Measurements from ENCODE around the gene CADM2. TPM values are rescaled to one million over a fixed set of nuclear protein-coding genes. Genes with fewer than 3 reads are reported as not detected.

CADM2 gene
- total RNA-seq, 1 donor = 2.2 TPM

DNA sequence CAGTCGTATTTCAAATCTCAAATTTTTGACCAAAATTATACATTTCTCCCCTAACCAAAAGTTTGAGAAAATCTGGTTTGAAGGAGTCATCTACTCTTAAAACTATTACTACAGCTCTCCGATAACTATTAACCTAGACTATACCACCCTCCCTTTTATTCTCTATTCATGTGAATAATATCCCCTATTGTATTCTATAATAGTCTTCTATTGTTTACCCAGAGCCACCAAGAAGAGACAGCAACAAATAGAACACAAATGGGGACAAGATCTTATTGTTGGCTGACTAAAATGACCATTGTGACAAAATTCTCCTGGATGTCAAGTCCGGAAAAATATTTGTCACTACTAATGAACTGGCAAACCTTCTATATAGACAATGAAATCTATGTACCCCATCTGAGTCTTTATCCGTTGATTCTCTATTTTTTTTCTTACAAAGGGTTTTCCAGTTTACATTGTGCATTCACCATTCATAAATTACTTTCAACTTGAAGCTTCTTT is 618.0 kb downstream of the CADM2 start:
- DNase-seq (ENCODE audit: low read depth) = no peak
- TF ChIP-seq, protein P1, sequence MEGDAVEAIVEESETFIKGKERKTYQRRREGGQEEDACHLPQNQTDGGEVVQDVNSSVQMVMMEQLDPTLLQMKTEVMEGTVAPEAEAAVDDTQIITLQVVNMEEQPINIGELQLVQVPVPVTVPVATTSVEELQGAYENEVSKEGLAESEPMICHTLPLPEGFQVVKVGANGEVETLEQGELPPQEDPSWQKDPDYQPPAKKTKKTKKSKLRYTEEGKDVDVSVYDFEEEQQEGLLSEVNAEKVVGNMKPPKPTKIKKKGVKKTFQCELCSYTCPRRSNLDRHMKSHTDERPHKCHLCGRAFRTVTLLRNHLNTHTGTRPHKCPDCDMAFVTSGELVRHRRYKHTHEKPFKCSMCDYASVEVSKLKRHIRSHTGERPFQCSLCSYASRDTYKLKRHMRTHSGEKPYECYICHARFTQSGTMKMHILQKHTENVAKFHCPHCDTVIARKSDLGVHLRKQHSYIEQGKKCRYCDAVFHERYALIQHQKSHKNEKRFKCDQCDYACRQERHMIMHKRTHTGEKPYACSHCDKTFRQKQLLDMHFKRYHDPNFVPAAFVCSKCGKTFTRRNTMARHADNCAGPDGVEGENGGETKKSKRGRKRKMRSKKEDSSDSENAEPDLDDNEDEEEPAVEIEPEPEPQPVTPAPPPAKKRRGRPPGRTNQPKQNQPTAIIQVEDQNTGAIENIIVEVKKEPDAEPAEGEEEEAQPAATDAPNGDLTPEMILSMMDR (IDR thresholded peaks at IDR 0.05; ENCODE audit: insufficient read depth, low read length) = no peak
- no peak overlapping the region for H3K4me3 ChIP-seq (ENCODE audit: low read depth, low read length)

DNA sequence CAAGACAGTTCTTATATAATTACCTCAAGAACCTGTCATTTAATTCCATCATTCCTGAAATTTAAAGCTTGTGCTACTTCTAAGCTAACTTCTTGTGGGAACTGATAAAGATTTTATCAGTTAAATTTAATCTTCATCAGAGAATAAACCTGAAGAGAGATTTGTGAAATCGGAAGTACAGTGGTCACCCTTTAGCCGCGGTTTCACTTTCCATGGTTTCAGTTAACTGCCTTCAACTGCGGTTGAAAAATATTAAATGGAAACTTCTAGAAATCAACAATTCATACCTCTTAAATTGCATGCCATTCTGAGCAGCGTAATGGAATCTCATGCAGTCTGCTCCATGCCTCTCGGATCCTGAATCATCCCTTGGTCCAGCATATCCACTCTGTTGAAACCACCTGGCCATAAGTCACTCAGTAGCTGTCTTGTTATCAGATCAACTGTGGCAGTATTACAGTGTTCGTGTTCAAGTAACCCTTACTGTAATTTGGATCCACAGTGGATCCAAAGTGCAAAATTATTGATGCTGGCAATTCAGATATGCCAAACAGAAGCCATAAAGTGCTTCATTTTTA is 626.1 kb downstream of the CADM2 start:
- no peak for DNase-seq (ENCODE audit: low read depth)
- H3K4me3 ChIP-seq (ENCODE audit: low read depth, low read length) = no peak overlapping the region
- TF ChIP-seq, protein P1 (IDR thresholded peaks at IDR 0.05; ENCODE audit: insufficient read depth, low read length) = no peak

DNA sequence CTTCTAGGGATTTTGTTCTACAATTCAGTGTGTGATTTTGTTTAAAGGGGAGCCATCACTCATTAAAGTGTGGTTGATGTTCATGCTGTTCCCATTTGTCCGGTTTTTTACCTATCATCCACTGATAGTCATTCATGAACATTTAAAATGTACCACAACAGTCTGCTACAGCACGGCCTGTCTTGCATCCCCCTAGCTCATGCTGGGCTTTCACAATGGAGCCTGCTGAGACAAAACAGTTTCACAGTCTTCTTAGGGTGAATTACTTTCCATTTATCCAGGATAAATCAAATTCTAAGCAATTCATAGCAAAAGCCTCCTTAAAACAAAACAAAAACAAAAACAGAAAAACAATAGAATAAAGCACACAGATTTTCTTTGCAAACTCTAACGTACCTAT is 627.2 kb downstream of the CADM2 start:
- no peak for DNase-seq (ENCODE audit: low read depth)
- TF ChIP-seq, protein P1 (IDR thresholded peaks at IDR 0.05; ENCODE audit: insufficient read depth, low read length) = no peak
- no peak overlapping the region for H3K4me3 ChIP-seq (ENCODE audit: low read depth, low read length)

DNA sequence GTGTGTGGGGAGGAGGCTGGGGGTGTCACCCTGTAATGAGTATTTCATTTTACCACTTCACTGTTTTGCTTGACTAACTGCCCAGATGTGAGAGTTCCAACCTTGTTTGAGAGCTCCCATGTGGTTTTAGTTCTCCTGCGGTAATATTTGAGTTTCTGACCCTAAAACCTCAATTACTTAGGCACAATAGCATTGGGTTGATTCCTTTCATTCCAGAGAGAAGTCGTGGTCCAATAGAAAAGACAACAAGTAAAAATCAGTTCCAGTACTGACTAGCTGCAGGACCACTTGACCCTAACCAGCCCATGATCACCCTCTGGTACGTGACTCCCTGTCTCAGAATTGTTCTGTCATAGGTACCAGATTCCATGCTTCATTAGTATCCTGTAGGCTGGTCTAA is 630.4 kb downstream of the CADM2 start:
- H3K4me3 ChIP-seq (ENCODE audit: low read depth, low read length) = no peak overlapping the region
- DNase-seq (ENCODE audit: low read depth) = peak; percentile 4
- TF ChIP-seq, protein P1 (IDR thresholded peaks at IDR 0.05; ENCODE audit: insufficient read depth, low read length) = no peak

DNA sequence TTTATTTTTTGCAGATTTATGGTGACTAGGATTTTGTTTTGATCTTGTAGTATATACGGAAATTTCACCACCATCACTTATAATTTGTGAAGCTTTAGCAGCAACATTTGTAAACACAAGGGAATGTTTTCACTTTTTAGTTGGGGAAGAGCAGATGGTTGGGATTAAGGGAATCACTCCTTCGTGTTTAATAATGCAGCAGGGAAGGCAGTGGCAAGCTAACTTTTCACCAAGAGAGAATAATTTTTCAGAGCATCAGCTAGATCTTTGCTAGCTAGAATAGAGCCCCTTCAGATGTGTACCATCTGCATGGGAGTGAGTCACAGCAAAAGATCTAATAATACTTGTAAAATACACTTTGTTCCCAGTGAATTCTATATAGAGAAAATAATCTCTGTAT is 632.7 kb downstream of the CADM2 start:
- TF ChIP-seq, protein P1 (IDR thresholded peaks at IDR 0.05; ENCODE audit: insufficient read depth, low read length) = no peak
- DNase-seq (ENCODE audit: low read depth) = no peak

DNA sequence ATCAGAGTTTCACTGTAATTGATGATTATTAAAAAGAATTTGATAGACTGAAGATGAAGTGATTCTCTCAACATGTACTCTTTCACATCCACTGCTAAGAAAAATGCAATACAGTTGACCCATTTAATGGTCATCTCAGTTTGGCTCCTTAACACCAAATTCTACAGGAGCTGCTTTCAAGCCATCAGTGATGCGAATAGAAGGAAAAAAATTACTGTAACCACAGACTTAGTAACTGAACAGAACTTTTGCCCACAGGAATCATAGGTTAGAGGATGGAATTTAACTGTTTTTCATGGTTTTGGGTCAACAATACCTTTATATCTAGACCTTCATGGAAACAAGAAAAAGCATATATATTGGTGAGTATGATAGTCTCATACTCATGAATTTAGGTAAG is 633.5 kb downstream of the CADM2 start:
- TF ChIP-seq, protein P1 (IDR thresholded peaks at IDR 0.05; ENCODE audit: insufficient read depth, low read length) = no peak
- no peak for DNase-seq (ENCODE audit: low read depth)
- H3K4me3 ChIP-seq (ENCODE audit: low read depth, low read length) = no peak overlapping the region

More for the DNA sequence above, 632.7 kb downstream of the CADM2 start:
- H3K4me3 ChIP-seq (ENCODE audit: low read depth, low read length) = no peak overlapping the region

DNA sequence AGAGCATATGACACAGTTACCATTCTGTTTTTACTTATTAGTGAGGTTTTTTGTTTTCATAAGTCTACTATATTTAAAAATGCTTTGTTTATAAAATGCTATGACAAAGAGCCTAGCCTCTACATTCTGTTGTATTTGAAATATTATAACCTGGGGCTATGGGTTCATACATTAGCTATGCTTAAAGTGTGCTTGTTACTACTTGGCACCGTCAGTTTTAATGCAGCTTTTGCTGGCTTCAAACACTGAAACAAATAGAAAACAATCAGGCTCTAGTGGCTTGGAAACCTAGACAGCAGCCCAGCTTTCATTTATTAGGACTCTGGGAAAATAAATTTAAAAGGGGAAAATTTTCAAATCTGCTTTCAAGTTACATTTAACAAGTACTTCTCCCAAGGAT is 635.9 kb downstream of the CADM2 start:
- DNase-seq (ENCODE audit: low read depth) = no peak
- TF ChIP-seq, protein P1 (IDR thresholded peaks at IDR 0.05; ENCODE audit: insufficient read depth, low read length) = no peak
- no peak overlapping the region for H3K4me3 ChIP-seq (ENCODE audit: low read depth, low read length)
